ENCODE data around the gene FAF1.
"Not testable (repeated sequence)": the region's sequence is repeated elsewhere in the genome, so short reads cannot be mapped to it uniquely, and the experiment has no call there.

FAF1 gene

DNA sequence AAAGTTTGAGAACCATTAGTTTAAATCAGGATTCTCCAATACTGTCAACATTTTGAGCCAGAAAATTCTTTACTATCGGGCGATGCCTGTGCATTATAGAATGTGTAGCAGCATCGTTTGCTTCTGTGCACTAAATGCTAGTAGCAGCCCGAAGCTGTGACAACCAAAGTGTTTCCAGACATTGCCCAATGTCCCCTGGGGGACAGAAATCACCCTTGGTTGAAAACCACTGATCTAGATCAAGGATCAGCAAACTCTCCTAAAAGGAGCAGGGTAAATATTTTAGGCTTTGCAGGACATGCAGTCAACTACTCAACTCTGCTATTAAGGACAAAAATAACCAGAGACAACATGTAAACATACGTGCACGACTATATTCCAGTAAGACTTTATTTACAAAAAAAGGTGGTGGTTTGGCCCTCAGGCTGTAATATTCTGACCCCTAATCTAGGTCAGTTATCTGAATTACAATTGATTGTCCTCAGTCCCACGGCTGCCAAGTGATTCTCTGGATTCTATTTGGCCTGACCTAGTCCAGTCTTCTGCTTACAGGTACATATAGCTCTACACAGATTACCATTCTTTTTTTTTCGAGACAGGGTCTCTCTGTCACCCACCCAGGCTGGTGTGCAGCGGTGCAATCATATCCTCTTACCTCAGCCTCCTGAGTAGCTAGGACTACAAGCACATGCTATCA lies 10.6 kb downstream of the FAF1 start:
- ATAC-seq = no peak
- H3K9me3 Mint-ChIP-seq = no peaks in the 10 kb centered on the region
- no peak overlapping the region for H3K4me3 Mint-ChIP-seq
- peaks cover 41% of the 10 kb centered on the region for H3K4me1 Mint-ChIP-seq
- H3K27me3 Mint-ChIP-seq = no peaks in the 10 kb centered on the region
- H3K36me3 Mint-ChIP-seq = peaks cover 6% of the 10 kb centered on the region
- no peak overlapping the region for H3K27ac Mint-ChIP-seq

DNA sequence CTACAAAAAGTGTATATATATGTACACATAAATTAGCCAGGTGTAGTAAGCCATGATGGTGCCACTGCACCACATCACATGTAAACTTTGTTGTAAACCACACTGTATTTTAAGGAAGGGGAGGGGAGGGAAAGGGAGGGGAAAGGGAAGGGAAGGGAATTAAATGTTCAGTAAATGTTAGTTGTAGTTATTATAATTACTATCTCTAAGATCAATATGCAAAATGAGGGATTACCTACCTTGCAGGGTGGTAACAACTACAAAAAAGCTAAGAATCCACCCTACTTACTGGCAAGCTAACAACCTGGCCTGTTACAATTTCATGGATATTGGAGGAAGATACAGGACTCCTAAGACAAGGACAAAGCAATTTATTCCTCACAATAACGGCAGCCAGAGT lies 17.7 kb downstream of the FAF1 start:
- Mint-ChIP-seq H3K9me3 (no peaks in the 10 kb centered on the region), H3K4me1 (peaks cover 18% of the 10 kb centered on the region), H3K27me3 (no peaks in the 10 kb centered on the region), H3K27ac (no peak overlapping the region), H3K4me3 (no peak overlapping the region), H3K36me3 (peaks cover 6% of the 10 kb centered on the region)
- no peak for ATAC-seq

DNA sequence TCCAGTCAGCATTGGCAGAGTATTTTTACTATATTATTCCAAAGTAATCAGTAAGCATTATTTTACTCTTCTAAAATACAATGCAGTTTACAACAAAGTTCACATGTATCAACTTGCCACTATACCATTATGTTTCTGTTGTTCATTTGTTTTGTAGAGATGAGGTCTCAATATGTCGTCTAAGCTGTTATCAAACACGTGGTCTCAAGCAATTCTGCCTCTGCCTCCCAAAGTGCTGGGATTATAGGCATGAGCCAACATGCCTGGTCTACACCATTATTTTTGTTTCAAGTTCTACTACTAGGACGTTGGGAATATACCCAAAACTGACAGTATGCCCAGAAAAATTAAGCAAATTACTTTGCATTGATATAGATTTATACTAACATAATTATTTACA lies 19.8 kb downstream of the FAF1 start:
- H3K9me3 Mint-ChIP-seq = no peaks in the 10 kb centered on the region
- H3K4me1 Mint-ChIP-seq = peaks cover 22% of the 10 kb centered on the region
- no peaks in the 10 kb centered on the region for H3K27me3 Mint-ChIP-seq
- H3K4me3 Mint-ChIP-seq = no peak overlapping the region
- H3K36me3 Mint-ChIP-seq = peaks cover 6% of the 10 kb centered on the region
- no peak overlapping the region for H3K27ac Mint-ChIP-seq
- ATAC-seq = no peak

DNA sequence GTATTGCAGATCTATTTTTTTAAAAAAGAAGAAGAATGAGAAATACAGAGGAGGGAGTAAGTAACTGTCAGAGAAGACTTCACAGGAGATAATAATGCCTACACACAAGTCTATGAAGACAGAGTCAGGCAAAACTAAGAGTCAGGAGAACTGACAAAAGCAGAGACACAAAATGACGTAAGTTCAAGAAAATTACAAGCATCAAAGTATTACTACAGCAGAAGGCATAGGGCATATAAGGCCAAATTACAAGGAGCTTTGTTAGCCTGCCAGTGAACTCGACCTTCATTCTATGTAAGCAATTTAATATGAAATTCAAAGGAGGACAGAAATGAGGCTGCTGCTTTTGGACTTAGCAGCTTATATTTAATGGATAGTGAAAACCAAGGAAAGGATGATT lies 23.7 kb downstream of the FAF1 start:
- no peak for ATAC-seq
- H3K4me3 Mint-ChIP-seq = no peak overlapping the region
- peaks cover 38% of the 10 kb centered on the region for H3K4me1 Mint-ChIP-seq
- peaks cover 27% of the 10 kb centered on the region for H3K36me3 Mint-ChIP-seq
- no peaks in the 10 kb centered on the region for H3K27me3 Mint-ChIP-seq
- H3K27ac Mint-ChIP-seq = no peak overlapping the region
- peaks cover 11% of the 10 kb centered on the region for H3K9me3 Mint-ChIP-seq

DNA sequence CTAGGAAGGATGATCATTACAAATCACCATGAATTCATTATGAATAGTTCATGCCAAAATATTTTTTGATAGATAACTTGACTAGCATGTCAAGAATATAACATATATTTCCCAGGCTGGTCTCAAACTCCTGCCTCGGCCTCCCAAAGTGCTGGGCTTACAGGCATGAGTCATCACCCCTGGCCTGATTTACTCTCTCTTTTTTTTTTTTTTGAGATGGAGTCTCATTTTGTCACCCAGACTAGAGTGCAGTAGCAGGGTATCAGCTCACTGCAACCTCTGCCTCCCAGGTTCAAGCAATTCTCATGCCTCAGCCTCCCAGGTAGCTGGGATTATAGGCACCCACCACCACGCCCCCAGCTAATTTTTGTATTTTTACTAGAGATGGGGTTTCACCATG lies 24.8 kb downstream of the FAF1 start:
- H3K27ac Mint-ChIP-seq = not testable (repeated sequence)
- peaks cover 46% of the 10 kb centered on the region for H3K4me1 Mint-ChIP-seq

DNA sequence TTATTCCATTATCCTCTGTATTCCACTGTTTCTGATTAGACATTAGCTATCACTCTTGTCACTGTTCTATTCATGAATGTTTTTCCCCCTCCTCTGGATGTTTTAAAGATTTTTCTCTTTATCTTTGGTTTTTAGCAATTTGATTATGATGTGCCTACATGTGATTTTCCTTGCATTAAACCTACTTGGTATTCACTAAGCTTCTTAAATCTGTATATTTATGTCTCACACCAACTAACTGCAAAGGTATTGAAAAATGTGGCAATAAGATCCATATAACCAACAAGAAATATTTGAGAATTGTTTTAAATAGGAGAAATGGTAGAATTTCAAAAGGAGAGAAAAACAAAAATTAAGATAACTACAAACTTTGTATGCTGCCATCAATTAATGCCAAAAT lies 25.2 kb downstream of the FAF1 start:
- Mint-ChIP-seq H3K36me3 (peaks cover 31% of the 10 kb centered on the region), H3K27me3 (no peaks in the 10 kb centered on the region), H3K4me3 (no peak overlapping the region), H3K9me3 (peaks cover 13% of the 10 kb centered on the region), H3K27ac (no peak overlapping the region), H3K4me1 (peaks cover 50% of the 10 kb centered on the region)
- no peak for ATAC-seq

More for the DNA sequence above, 24.8 kb downstream of the FAF1 start:
- not testable (repeated sequence) for ATAC-seq, H3K4me3 Mint-ChIP-seq, H3K27me3 Mint-ChIP-seq
- Mint-ChIP-seq H3K36me3 (peaks cover 31% of the 10 kb centered on the region), H3K9me3 (peaks cover 13% of the 10 kb centered on the region)

DNA sequence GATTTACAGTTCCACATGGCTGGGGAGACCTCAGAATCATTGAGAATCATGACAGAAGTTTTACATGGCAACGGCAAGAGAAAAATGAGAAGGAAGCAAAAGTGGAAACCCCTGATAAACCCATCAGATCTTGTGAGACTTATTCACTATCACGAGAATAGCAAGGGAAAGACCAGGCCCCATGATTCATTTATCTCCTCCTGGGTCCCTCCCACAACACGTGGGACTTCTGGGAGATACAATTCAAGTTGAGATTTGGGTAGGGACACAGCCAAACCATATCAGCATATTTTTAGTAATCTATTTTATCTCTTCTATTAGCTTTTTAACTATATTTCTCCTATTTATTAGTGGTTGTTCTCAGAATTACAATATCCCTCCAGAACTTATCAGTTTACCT lies 26.3 kb downstream of the FAF1 start:
- H3K36me3 Mint-ChIP-seq = peaks cover 31% of the 10 kb centered on the region
- peaks cover 55% of the 10 kb centered on the region for H3K4me1 Mint-ChIP-seq
- not testable (repeated sequence) for H3K27ac Mint-ChIP-seq, ATAC-seq, H3K4me3 Mint-ChIP-seq, H3K27me3 Mint-ChIP-seq
- peaks cover 13% of the 10 kb centered on the region for H3K9me3 Mint-ChIP-seq

DNA sequence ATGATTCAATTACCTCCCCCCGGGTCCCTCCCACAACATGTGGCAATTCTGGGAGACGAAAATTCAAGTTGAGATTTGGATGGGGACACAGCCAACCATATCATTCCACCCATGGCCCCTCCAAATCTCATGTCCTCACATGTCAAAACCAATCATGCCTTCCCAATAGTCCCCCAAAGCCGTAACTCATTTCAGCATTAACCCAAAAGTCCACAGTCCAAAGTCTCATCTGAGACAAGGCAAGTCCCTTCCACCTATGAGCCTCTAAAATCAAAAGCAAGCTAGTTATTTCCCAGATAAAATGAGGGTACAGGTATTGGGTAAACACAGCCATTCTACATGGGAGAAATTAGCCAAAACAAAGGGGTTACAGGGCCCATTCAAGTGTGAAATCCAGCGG lies 28.0 kb downstream of the FAF1 start:
- Mint-ChIP-seq H3K27ac (peak overlapping the region; percentile 57), H3K36me3 (peaks cover 39% of the 10 kb centered on the region)
- ATAC-seq = not testable (repeated sequence)

DNA sequence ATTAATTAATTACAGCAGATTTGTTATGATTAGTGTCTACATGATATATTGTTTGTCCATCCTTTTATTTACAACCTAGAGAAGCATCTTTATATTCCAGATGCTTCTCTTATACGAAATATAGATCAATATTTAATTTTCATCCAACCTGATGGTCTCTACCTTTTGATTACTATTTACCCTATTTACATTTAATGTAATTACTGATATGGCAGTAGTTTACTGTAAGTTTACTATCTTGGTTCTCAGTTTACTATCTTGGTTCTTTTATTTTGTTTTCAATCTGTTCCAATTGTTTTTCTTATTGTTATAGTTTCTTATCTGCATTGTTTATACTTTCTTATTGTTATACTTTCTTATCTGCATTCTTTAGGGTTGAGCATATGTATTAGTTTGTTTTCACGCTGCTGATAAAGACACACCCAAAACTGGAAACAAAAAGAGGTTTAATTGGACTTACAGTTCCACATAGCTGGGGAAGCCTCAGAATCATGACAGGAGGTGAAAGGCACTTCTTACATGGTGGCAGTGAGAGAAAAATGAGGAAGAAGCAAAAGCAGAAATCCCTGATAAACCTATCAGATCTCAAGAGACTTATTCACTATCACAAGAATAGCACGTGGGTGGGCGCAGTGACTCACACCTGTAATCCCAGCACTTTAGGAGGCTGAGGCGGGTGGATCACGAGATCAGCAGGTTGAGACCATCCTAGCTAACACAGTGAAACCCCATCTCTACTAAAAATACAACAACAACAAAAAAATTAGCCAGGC lies 28.9 kb downstream of the FAF1 start:
- no peak for ATAC-seq
- Mint-ChIP-seq H3K4me3 (no peak overlapping the region), H3K36me3 (peaks cover 44% of the 10 kb centered on the region), H3K27ac (peak overlapping the region; percentile 57), H3K4me1 (peaks cover 44% of the 10 kb centered on the region), H3K9me3 (peaks cover 16% of the 10 kb centered on the region), H3K27me3 (no peaks in the 10 kb centered on the region)

More for the DNA sequence above, 28.0 kb downstream of the FAF1 start:
- not testable (repeated sequence) for H3K4me3 Mint-ChIP-seq, H3K27me3 Mint-ChIP-seq
- Mint-ChIP-seq H3K9me3 (peaks cover 16% of the 10 kb centered on the region), H3K4me1 (peaks cover 52% of the 10 kb centered on the region)

DNA sequence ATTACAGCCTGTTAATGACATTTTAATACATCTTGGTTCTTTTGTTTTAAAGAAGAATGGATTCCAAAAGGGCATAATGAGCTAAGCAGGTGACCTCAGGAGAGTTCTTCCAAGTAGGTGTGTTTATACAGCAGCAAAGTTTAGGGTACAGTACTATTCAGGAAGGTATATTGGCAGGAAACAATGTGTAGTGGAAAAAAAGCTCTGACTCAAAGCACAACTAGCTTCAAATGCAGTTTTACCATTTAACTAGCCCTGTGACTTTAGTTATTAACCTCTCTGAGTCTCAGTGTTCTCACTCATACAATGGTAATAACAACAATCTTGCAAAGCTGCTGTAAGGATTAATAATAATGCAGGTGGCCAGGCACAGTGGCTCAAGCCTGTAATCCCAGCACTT lies 29.9 kb downstream of the FAF1 start:
- no peaks in the 10 kb centered on the region for H3K27me3 Mint-ChIP-seq
- H3K27ac Mint-ChIP-seq = no peak overlapping the region
- no peak for ATAC-seq
- peaks cover 48% of the 10 kb centered on the region for H3K36me3 Mint-ChIP-seq
- peaks cover 16% of the 10 kb centered on the region for H3K9me3 Mint-ChIP-seq
- peaks cover 44% of the 10 kb centered on the region for H3K4me1 Mint-ChIP-seq
- H3K4me3 Mint-ChIP-seq = no peak overlapping the region

DNA sequence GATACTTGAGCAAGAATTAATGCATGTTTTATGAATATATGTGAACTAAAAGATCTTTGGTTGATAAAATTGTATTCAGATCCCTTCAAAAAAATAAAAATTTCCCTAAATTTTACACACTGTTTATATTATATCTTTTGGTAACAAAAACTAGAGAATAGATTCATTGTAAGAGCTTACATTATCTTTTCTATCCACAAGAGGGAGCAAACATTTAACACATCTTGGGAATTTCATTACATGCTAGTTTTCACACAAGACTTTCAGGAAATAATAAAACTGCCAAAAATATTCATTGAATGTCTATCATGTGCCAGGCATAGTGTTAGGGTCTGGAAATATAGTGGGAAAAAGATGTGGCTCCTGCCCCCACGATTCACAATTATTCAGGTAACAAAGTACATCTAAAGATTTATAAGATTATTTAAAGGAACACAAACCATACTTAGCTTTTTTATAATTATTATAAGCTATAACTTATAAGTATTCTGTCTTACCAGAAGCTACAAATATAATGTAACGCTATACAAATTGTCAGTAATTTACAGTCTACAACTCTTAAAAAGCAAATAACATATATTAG lies 30.6 kb downstream of the FAF1 start:
- ATAC-seq = no peak
- Mint-ChIP-seq H3K9me3 (peaks cover 16% of the 10 kb centered on the region), H3K27me3 (no peaks in the 10 kb centered on the region), H3K36me3 (peaks cover 50% of the 10 kb centered on the region), H3K4me1 (peaks cover 51% of the 10 kb centered on the region), H3K4me3 (no peak overlapping the region), H3K27ac (no peak overlapping the region)

DNA sequence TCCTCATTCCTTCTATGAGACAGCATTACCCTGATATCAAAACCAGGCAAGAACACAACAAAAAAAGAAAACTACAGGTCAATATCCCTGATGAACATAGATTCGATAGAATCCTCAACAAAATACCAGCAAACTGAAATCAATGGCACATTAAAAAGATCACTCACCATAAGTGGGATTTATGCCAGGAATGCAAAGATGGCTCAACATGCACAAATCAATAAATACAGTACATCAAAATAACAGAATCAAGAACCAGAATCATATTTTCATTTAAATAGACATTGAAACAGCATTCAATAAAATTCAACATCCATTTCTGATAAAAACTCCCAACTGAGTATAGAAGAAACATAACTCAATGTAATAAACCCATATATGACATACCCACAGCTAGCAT lies 36.5 kb downstream of the FAF1 start:
- no peak overlapping the region for H3K4me3 Mint-ChIP-seq
- peaks cover 14% of the 10 kb centered on the region for H3K9me3 Mint-ChIP-seq
- no peak overlapping the region for H3K27ac Mint-ChIP-seq
- no peak for ATAC-seq
- H3K4me1 Mint-ChIP-seq = peaks cover 34% of the 10 kb centered on the region
- no peaks in the 10 kb centered on the region for H3K27me3 Mint-ChIP-seq
- peaks cover 43% of the 10 kb centered on the region for H3K36me3 Mint-ChIP-seq

DNA sequence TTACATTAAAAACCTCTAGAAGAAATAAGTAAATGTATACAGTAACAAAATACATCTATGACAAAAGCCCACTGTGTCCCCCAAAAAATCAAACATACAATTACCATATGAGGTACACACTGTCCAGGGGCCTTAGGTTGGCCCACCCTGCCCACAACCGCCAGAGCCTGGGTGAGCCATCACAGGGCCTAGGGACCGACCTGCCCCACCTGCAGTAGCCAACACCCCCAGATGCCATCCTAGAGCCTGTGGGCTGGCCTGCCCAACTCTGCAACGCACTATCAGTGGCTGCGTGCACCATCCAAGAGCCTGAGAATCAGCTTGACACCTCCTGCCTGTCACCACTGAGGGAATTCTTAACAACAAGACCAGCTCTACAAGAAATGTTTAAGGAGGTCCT lies 39.0 kb downstream of the FAF1 start:
- peaks cover 12% of the 10 kb centered on the region for H3K9me3 Mint-ChIP-seq
- ATAC-seq = no peak

DNA sequence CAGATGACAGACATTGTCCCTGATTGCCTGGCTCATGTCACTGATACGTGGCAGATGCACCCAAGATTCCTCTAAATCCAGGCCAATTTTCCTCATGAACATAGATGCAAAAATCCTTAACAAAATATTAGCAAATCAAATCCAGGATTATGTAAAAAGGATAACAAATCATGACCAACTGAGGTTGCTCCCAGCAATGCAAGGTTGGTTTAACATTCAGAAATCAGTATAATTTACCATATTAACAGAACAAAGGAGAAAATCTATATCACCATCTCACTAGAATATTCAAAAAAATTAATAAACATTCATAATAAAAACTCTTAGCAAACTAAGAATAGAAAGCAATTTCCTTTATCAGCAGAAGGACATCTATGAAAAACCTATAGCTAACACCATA lies 39.7 kb downstream of the FAF1 start:
- Mint-ChIP-seq H3K4me1 (peaks cover 48% of the 10 kb centered on the region), H3K27ac (no peak overlapping the region), H3K36me3 (peaks cover 28% of the 10 kb centered on the region), H3K4me3 (no peak overlapping the region), H3K9me3 (peaks cover 12% of the 10 kb centered on the region), H3K27me3 (no peaks in the 10 kb centered on the region)
- ATAC-seq = no peak

More for the DNA sequence above, 39.0 kb downstream of the FAF1 start:
- H3K4me1 Mint-ChIP-seq = peaks cover 46% of the 10 kb centered on the region
- no peak overlapping the region for H3K4me3 Mint-ChIP-seq
- no peaks in the 10 kb centered on the region for H3K27me3 Mint-ChIP-seq
- peaks cover 31% of the 10 kb centered on the region for H3K36me3 Mint-ChIP-seq
- no peak overlapping the region for H3K27ac Mint-ChIP-seq

DNA sequence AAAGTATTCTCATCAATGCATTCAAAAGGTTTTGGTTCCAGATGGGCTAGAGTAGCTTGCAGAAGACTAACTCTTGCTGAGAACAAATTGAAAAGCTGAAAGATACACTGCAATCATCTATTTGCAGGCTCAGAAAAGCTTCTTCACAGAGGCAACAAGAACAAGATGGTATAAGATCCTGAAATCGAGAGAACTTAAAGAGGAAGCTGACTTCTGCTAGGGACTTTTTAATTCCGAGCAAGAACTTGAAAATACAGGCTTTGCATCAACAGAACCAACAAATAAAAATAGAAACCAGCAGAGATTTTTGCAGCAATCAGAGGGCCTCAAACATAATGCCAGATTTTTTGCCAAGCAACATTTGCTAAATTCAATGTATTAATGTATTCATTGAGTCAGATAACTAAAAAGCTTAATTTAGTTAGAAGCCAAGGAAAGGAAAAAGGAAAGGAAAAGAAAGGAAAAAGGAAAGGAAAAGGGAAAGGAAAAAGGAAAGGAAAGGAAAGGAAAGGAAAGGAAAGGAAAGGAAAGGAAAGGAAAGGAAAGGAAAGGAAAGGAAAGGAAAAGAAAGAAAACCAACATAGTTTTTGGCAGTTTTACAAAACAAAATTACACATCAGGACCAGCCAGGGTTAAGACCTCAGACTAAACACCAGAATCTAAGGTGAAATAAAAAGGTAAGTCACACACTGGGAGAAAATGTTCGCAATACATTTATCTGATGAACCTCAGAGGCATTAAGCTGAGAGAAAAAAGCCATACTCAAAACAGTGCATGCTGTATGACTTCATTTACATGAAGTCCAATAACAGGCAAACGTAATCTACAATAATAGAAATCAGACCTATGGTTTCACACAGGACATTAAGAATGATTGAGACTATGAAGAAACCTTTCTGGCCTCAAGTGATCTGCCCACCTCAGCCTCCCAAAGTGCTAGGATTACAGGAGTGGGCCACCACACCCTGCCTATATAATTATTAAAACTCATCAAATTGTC lies 42.6 kb downstream of the FAF1 start:
- H3K27me3 Mint-ChIP-seq = no peaks in the 10 kb centered on the region
- ATAC-seq = peak; percentile 60
- peak overlapping the region; percentile 77 for H3K27ac Mint-ChIP-seq
- H3K4me3 Mint-ChIP-seq = peak overlapping the region; percentile 58
- no peaks in the 10 kb centered on the region for H3K36me3 Mint-ChIP-seq
- H3K4me1 Mint-ChIP-seq = peaks cover 37% of the 10 kb centered on the region
- H3K9me3 Mint-ChIP-seq = no peaks in the 10 kb centered on the region

All from stimulated activated memory B cell treated with anti-CD40 and anti-IgM and Interleukin-4, amounts not matched to agents 10 μg/mL and 1 μg/mL and 100 μg/mL, for 72 hours (primary cell).